ENCODE measurements around the gene ABLIM3.

DNA sequence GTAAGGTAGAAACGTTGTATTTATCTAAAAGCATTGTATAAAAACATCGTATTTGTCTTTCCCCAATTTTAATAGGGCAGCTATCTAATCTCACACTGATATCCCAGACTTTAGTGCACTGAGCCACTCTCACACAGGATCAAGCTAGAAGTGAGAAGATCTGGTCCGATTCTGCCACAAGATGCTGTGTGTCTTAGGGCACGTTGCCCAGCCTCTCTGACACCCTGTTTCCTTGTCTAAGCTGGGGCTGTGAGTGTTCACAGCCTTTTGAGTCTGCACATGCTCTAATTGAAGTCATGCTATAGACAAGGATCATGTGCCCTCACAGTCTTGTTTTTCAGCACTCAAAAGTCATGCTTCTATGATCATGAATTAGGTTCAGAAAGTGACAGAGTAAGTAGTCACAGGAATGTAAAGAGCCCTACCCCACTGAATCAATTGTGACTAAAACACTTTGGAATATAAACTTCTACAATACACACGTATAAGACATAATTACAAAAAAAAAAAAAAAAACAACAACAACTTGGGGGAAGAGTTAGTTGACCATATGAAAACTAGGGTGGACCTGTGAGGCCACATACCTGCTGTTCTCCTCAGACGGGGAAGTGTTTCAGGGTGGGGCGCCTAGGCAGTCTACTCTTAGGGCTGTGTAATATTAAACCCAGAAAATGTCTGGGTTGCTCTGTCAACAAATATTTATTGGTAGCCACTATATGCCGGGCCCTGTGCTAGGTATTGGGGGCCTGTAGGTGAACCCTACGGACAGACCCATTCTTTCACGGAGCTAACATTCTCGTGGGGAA lies 893 bp upstream of the ABLIM3 start:
- no peak for TF ChIP-seq ZNF274 (IDR thresholded peaks at IDR 0.05; ENCODE audit: low read depth, low read length)
- no peak for TF ChIP-seq SUZ12 (IDR thresholded peaks at IDR 0.05; ENCODE audit: extremely low read depth, insufficient read depth, insufficient read length)
